HG02623 (cell line): ENCODE results near the gene LLPH.
"Not testable (repeated sequence)": the region's sequence is repeated elsewhere in the genome, so short reads cannot be mapped to it uniquely, and the experiment has no call there.

Source experiments
- ATAC-seq: cut with Tn5 transposase; IDR thresholded peaks from one replicate; pipeline ENCODE4 v1.9.1; 2021; ENCODE audit warnings: moderate library complexity; ENCODE audit not compliant: unreplicated experiment

Gene LLPH

GRCh38 chr12:66130267-66131066, at the start of gene LLPH:
Gene LLPH (minus strand): TSS chr12:66130750. CDS start chr12:66129106, 1,644 bp downstream.
- ATAC-seq: peak; percentile 97

GRCh38 chr12:66176105-66176900, 45.8 kb upstream of the LLPH start:
- ATAC-seq: no peak

- ATAC-seq: not testable (repeated sequence)
These were observed 44.1 kb upstream of the LLPH start for GRCh38 chr12:66174391-66175325.

GRCh38 chr12:66170606-66171005, 40.1 kb upstream of the LLPH start:
- ATAC-seq: no peak

GRCh38 chr12:66169221-66170170, 38.9 kb upstream of the LLPH start, which contains the start of gene TMBIM4:
Gene TMBIM4 (minus strand): TSS chr12:66169996. CDS start chr12:66169951, 45 bp downstream.
- peak; percentile 80 for ATAC-seq

DNA sequence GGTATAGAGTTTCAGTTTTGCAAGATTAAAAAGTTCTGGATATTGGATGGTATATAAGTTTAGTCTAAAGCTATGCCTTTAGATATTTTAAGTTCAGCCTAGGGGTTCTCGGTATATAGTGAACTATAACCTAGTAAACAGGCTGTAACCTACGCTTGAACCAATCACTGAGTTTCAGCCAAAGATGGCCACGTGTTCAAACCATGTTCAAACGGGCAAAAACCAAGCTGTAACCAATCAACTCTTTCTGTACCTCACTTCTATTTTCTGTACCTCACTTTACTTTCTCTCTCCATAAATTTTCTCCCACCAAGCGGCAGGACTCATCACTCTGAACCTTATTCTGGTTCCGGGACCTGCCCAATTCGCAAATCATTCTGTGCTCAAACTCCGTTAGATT, 37.9 kb upstream of the LLPH start:
- no peak for ATAC-seq

GRCh38 chr12:66166561-66166960, 36.0 kb upstream of the LLPH start:
- no peak for ATAC-seq

GRCh38 chr12:66165141-66165540, 34.6 kb upstream of the LLPH start:
- ATAC-seq: no peak

- no peak for ATAC-seq
These were observed 33.8 kb upstream of the LLPH start for GRCh38 chr12:66164349-66164821.

- no peak for ATAC-seq
These were observed 32.7 kb upstream of the LLPH start for GRCh38 chr12:66163289-66163688.

DNA sequence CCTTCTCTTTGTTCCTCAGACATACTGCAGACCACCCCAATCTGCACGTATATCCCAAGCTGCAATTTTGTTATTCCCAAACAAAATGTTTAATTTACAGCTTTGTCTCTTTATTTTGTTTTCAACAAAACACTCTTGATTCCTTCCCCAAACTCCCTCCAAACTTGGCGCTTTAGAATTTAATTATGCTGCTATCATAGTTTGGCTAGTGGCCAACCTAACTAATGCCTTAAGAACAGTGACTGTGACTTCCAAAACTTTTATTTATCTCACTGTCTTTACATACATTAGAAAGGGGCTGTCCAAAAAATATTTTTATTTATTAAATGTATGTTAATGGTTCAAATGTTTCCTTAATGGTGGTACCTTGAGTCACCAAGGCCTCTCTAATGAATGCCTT, 32.2 kb upstream of the LLPH start:
- ATAC-seq: no peak

- ATAC-seq: no peak
These were observed 30.2 kb upstream of the LLPH start for GRCh38 chr12:66160704-66161103.

GRCh38 chr12:66159123-66159522, 28.6 kb upstream of the LLPH start:
- no peak for ATAC-seq

- ATAC-seq: no peak
These were observed 26.1 kb upstream of the LLPH start for GRCh38 chr12:66156654-66157053.

GRCh38 chr12:66154776-66155175, 24.2 kb upstream of the LLPH start:
- ATAC-seq: no peak

DNA sequence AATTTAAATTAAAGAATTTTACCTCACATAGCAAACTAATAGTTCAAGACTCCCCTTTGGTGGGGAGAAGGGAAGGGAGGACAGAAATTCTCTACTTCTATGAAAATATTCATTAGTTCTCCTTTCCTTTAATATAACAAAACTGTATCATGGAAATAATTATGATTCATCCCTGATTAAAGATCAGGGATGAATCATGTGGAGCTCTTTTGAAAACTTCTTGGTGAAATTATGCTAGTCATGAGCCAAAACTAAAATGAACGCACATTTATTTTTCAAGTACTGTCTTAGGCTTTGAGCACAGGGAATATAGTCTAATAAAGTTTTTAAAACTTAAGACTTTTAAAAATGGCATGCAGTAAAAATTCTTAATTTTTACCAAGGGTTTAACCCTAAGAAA, 22.2 kb upstream of the LLPH start:
- no peak for ATAC-seq

GRCh38 chr12:66149702-66150398, 19.3 kb upstream of the LLPH start:
- no peak for ATAC-seq

- ATAC-seq: no peak
These were observed 14.5 kb upstream of the LLPH start for GRCh38 chr12:66144791-66145754.
